Epithelial cell of esophagus (primary cell): ENCODE measurements around the gene MEOX1.
"Not testable (repeated sequence)": the region's sequence is repeated elsewhere in the genome, so short reads cannot be mapped to it uniquely, and the experiment has no call there.

ENCODE experiments used
- DNase-seq: peaks from one replicate; pipeline ENCODE4 v3.0.0; 2010; ENCODE audit warnings: low read depth
- H3K4me3 ChIP-seq: 2 replicates; pipeline ENCODE4 v1.5.1; 2011; ENCODE audit warnings: mild to moderate bottlenecking, low read length, control low read depth
- CTCF ChIP-seq: IDR thresholded peaks from 2 replicates; pipeline ENCODE4 v1.5.1; 2011; ENCODE audit warnings: low read depth, mild to moderate bottlenecking, low read length, control low read depth, inconsistent platforms; ENCODE audit not compliant: insufficient read depth; ENCODE audit errors: missing control alignments

The MEOX1 gene

GRCh38 chr17:43694081-43694870 is 32.6 kb upstream of the MEOX1 start:
- no peak overlapping the region for H3K4me3 ChIP-seq
- DNase-seq, result peak; percentile 84
- TF ChIP-seq CTCF, result peak; percentile 92

- no peak for TF ChIP-seq CTCF
- no peak for DNase-seq
- no peak overlapping the region for H3K4me3 ChIP-seq
Measured at GRCh38 chr17:43691317-43691693, 29.6 kb upstream of the MEOX1 start.

- H3K4me3 ChIP-seq, result no peak overlapping the region
- TF ChIP-seq CTCF, result no peak
- no peak for DNase-seq
Measured at GRCh38 chr17:43690624-43691316, 29.0 kb upstream of the MEOX1 start.

- no peak overlapping the region for H3K4me3 ChIP-seq
- no peak for TF ChIP-seq CTCF
- DNase-seq, result no peak
Measured at GRCh38 chr17:43689814-43690213, 28.1 kb upstream of the MEOX1 start.

GRCh38 chr17:43689131-43689530 is 27.4 kb upstream of the MEOX1 start:
- no peak overlapping the region for H3K4me3 ChIP-seq
- DNase-seq, result no peak
- no peak for TF ChIP-seq CTCF

- not testable (repeated sequence) for DNase-seq, H3K4me3 ChIP-seq
Measured at GRCh38 chr17:43686957-43687356, 25.2 kb upstream of the MEOX1 start.

- no peak for TF ChIP-seq CTCF
- no peak overlapping the region for H3K4me3 ChIP-seq
- no peak for DNase-seq
Measured at GRCh38 chr17:43683928-43684653, 22.4 kb upstream of the MEOX1 start.
